ENCODE data around the gene MAML1.

GRCh38 chr5:179732412-179732917 is at the start of gene MAML1:
- TF ChIP-seq GABPA (IDR thresholded peaks at IDR 0.05; ENCODE audit: low read depth) (peak; percentile 65), MAX (IDR thresholded peaks at IDR 0.05; ENCODE audit: low read depth, low read length) (peak; percentile 51; the same call in 1 of the 2 replicates), POLR2AphosphoS5 (IDR thresholded peaks at IDR 0.05; ENCODE audit: low read length) (peak; percentile 49; the same call in 1 of the 2 replicates), CREB1 (IDR thresholded peaks at IDR 0.05; ENCODE audit: low read depth) (peak; percentile 94), IKZF1 (conservative IDR thresholded peaks at IDR 0.05) (no peak), EZH2 (IDR thresholded peaks at IDR 0.05; ENCODE audit: borderline replicate concordance, control insufficient read depth, low read depth, low read length) (no peak), POLR2A (IDR thresholded peaks at IDR 0.05; ENCODE audit: low read depth, low read length) (peak; percentile 83)
